H1 (cell line): ENCODE results near the gene SMC6. TPM values are rescaled to one million over a fixed set of nuclear protein-coding genes. Genes with fewer than 3 reads are reported as not detected.

Experiments used
- CTCF ChIA-PET: fragments of 300-600 bp; sonication (Branson Sonifier 250); formaldehyde crosslinking; loops from one replicate; lab custom pipeline; 2021; ENCODE audit not compliant: partially characterized antibody; lab: Charles Lee
- POLR2A ChIA-PET: fragments of 300-600 bp; sonication (Branson Sonifier 250); formaldehyde crosslinking; loops from one replicate; lab custom pipeline; 2021; ENCODE audit warnings: inconsistent platforms; ENCODE audit not compliant: partially characterized antibody; lab: Charles Lee
- DNase-seq, 2 experiments: peaks; one replicate each; pipeline versions ENCODE4 v3.0.0 to v3.0.0-alpha.2; 2010 to 2022; ENCODE audit warnings: low spot score in 2 of 2, low read depth in 1 of 2, mixed read lengths in 1 of 2
- FAIRE-seq: peaks from 2 replicates; lab custom pipeline; 2011; peaks lifted over from hg19 to GRCh38; lab: Jason Lieb, UNC
- H2AFZ ChIP-seq: 2 replicates; pipeline ENCODE4 v1.8.1; 2012; ENCODE audit warnings: low read length, inconsistent platforms
- H2AK5ac ChIP-seq: 2 replicates; pipeline ENCODE4 v1.6.1; 2013; ENCODE audit warnings: low read depth, low read length
- H2BK120ac ChIP-seq: replicated peaks from 2 replicates; pipeline ENCODE3; 2013; ENCODE audit warnings: low read depth, low read length, inconsistent platforms
- H2BK12ac ChIP-seq: 2 replicates; pipeline ENCODE4 v1.6.1; 2013; ENCODE audit warnings: low read depth, low read length
- H2BK15ac ChIP-seq: 2 replicates; pipeline ENCODE4 v1.6.1; 2013; ENCODE audit warnings: low read length
- H2BK20ac ChIP-seq: 2 replicates; pipeline ENCODE4 v1.6.1; 2013; ENCODE audit warnings: low read length
- H2BK5ac ChIP-seq: 2 replicates; pipeline ENCODE4 v1.6.1; 2013; ENCODE audit warnings: low read depth, low read length
- H3K14ac ChIP-seq: 2 replicates; pipeline ENCODE4 v1.6.1; 2013; ENCODE audit warnings: inconsistent platforms; ENCODE audit not compliant: insufficient read length
- H3K18ac ChIP-seq: 2 replicates; pipeline ENCODE4 v1.6.1; 2013; ENCODE audit warnings: low read length; ENCODE audit errors: extremely low read depth
- H3K23ac ChIP-seq: 2 replicates; pipeline ENCODE4 v1.6.1; 2013; ENCODE audit warnings: inconsistent platforms; ENCODE audit not compliant: insufficient read length
- H3K23me2 ChIP-seq: 2 replicates; pipeline ENCODE4 v1.6.1; 2013; ENCODE audit warnings: low read depth, low read length
- H3K27ac ChIP-seq: 2 replicates; pipeline ENCODE4 v1.6.1; 2011; ENCODE audit warnings: low read depth, low read length, inconsistent platforms
- H3K27me3 ChIP-seq, 4 experiments: replicated peaks in 1 of 4; 1 replicate in 1 of 4; 2 replicates in 3 of 4; pipeline versions ENCODE4 v1.6.1 to v1.8.1; 2011 to 2013; ENCODE audit warnings: low read length in 3 of 4, mild to moderate bottlenecking in 3 of 4, inconsistent platforms in 2 of 4, mixed read lengths in 2 of 4, moderate library complexity in 1 of 4; ENCODE audit not compliant: control insufficient read depth in 3 of 4, insufficient read depth in 3 of 4; ENCODE audit errors: extremely low read depth in 1 of 4
- H3K36me3 ChIP-seq, 4 experiments: 2 replicates each; pipeline versions ENCODE4 v1.6.1 to v1.8.1; 2011 to 2013; ENCODE audit warnings: mild to moderate bottlenecking in 4 of 4, low read length in 3 of 4, moderate library complexity in 2 of 4, control low read depth in 1 of 4, inconsistent platforms in 1 of 4; ENCODE audit not compliant: insufficient read depth in 4 of 4, control insufficient read depth in 2 of 4
- H3K4ac ChIP-seq: replicated peaks from 2 replicates; pipeline ENCODE3; 2013; ENCODE audit warnings: low read length, low read depth, mixed read lengths, inconsistent platforms; ENCODE audit not compliant: insufficient read length
- H3K4me1 ChIP-seq, 4 experiments: replicated peaks in 1 of 4; 1 replicate in 1 of 4; 2 replicates in 3 of 4; pipeline versions ENCODE4 v1.6.1 to v1.8.1; 2011 to 2013; ENCODE audit warnings: low read length in 3 of 4, inconsistent platforms in 2 of 4, mixed read lengths in 1 of 4; ENCODE audit not compliant: insufficient read depth in 4 of 4, control insufficient read depth in 3 of 4
- H3K4me2 ChIP-seq, 2 experiments: 2 replicates each; pipeline versions ENCODE4 v1.6.1 to v1.8.1; 2011 to 2013; ENCODE audit warnings: low read depth in 2 of 2, low read length in 2 of 2, control low read depth in 1 of 2, inconsistent platforms in 1 of 2, mild to moderate bottlenecking in 1 of 2; ENCODE audit not compliant: insufficient read depth in 1 of 2
- H3K4me3 ChIP-seq, 4 experiments: fragments of 200-600, 300-600 bp in 1 of 4; sonication (generic), shearing (Covaris generic), sonication (Bioruptor Twin) in 1 of 4; 2 replicates each; pipeline versions ENCODE4 v1.5.1 to v1.8.1; 2011 to 2016; ENCODE audit warnings: low read length in 4 of 4, low read depth in 3 of 4, control low read depth in 2 of 4, inconsistent platforms in 2 of 4, mild to moderate bottlenecking in 2 of 4, mixed read lengths in 1 of 4, moderate library complexity in 1 of 4; ENCODE audit not compliant: insufficient read depth in 2 of 4; ENCODE audit errors: extremely low read depth in 1 of 4
- H3K56ac ChIP-seq: replicated peaks from 2 replicates; pipeline ENCODE3; 2013; ENCODE audit warnings: low read depth, mild to moderate bottlenecking, mixed read lengths, low read length, inconsistent platforms; ENCODE audit not compliant: insufficient read length
- H3K79me1 ChIP-seq: 2 replicates; pipeline ENCODE4 v1.6.1; 2013; ENCODE audit warnings: low read depth, low read length, control low read depth
- H3K79me2 ChIP-seq, 2 experiments: 2 replicates each; pipeline versions ENCODE4 v1.6.1 to v1.8.1; 2012 to 2013; ENCODE audit warnings: low read length in 2 of 2, mild to moderate bottlenecking in 2 of 2, inconsistent platforms in 1 of 2; ENCODE audit not compliant: insufficient read depth in 2 of 2, control insufficient read depth in 1 of 2
- H3K9ac ChIP-seq, 4 experiments: replicated peaks in 1 of 4; 1 replicate in 1 of 4; 2 replicates in 3 of 4; pipeline versions ENCODE4 v1.6.1 to v1.8.1; 2011 to 2013; ENCODE audit warnings: low read depth in 3 of 4, low read length in 3 of 4, control low read depth in 2 of 4, mild to moderate bottlenecking in 2 of 4, moderate library complexity in 2 of 4, inconsistent platforms in 1 of 4; ENCODE audit errors: extremely low read depth in 1 of 4
- H3K9me3 ChIP-seq, 2 experiments: 2 replicates each; pipeline versions ENCODE4 v1.6.1 to v1.8.1; 2012 to 2013; ENCODE audit warnings: mild to moderate bottlenecking in 2 of 2, moderate library complexity in 2 of 2, control low read depth in 1 of 2, inconsistent platforms in 1 of 2, low read depth in 1 of 2, low read length in 1 of 2, mixed read lengths in 1 of 2; ENCODE audit not compliant: insufficient read depth in 2 of 2
- H4K20me1 ChIP-seq, 2 experiments: replicated peaks in 1 of 2; 2 replicates each; pipeline versions ENCODE3 to v1.8.1; 2011 to 2013; ENCODE audit warnings: inconsistent platforms in 2 of 2, low read length in 2 of 2, mild to moderate bottlenecking in 1 of 2; ENCODE audit not compliant: insufficient read depth in 2 of 2, control insufficient read depth in 1 of 2
- H4K5ac ChIP-seq: 2 replicates; pipeline ENCODE4 v1.6.1; 2013; ENCODE audit warnings: low read length, low read depth, mixed read lengths, inconsistent platforms; ENCODE audit not compliant: insufficient read length
- H4K8ac ChIP-seq: 2 replicates; pipeline ENCODE4 v1.8.0; 2013; ENCODE audit warnings: mild to moderate bottlenecking, moderate library complexity, low read length, inconsistent platforms; ENCODE audit not compliant: insufficient read depth; ENCODE audit errors: extremely low read depth
- H4K91ac ChIP-seq: replicated peaks from 2 replicates; pipeline ENCODE3; 2013; ENCODE audit warnings: low read length, mixed read lengths, inconsistent platforms; ENCODE audit not compliant: insufficient read length
- CREB1 ChIP-seq: IDR thresholded peaks from 2 replicates; pipeline ENCODE4 v1.6.1; 2012; ENCODE audit warnings: inconsistent platforms
- HDAC2 ChIP-seq, 2 experiments: fragments of 300-600 bp in 1 of 2; sonication (generic) in 1 of 2; IDR thresholded peaks; 2 replicates each; pipeline ENCODE4 v1.6.1; 2011 to 2012; ENCODE audit warnings: low read depth in 2 of 2, low read length in 2 of 2, mild to moderate bottlenecking in 2 of 2, moderate library complexity in 2 of 2, borderline replicate concordance in 1 of 2, inconsistent platforms in 1 of 2
- KDM5A ChIP-seq: fragments of 200-600 bp; IDR thresholded peaks from 2 replicates; pipeline ENCODE4 v1.7.1; 2012; ENCODE audit warnings: mild to moderate bottlenecking, low read length, inconsistent platforms, mixed read lengths
- RAD21 ChIP-seq, 2 experiments: IDR thresholded peaks in 1 of 2; conservative IDR thresholded peaks in 1 of 2; 2 replicates each; pipeline ENCODE4 v1.6.1; 2011; ENCODE audit warnings: low read depth in 2 of 2, low read length in 2 of 2, improper control_type of control experiment in 1 of 2, inconsistent platforms in 1 of 2, mild to moderate bottlenecking in 1 of 2, moderate library complexity in 1 of 2
- SP1 ChIP-seq: IDR thresholded peaks from 2 replicates; pipeline ENCODE4 v1.6.1; 2011; ENCODE audit warnings: low read depth, low read length
- ZNF274 ChIP-seq: IDR thresholded peaks from 2 replicates; pipeline ENCODE4 v1.7.0; 2012; ENCODE audit warnings: low read length, borderline replicate concordance; ENCODE audit errors: extremely low read depth
- WGBS, 2 experiments: shearing (Covaris generic) in 1 of 2; methylation state at CpG; one replicate each; pipeline versions ENCODE4 v1.1.6 to v1.1.7; 2013 to 2015; ENCODE audit warnings: low lambda C conversion rate in 2 of 2, mixed read lengths in 2 of 2, inconsistent platforms in 1 of 2, low coverage in 1 of 2, missing lambda C conversion rate in 1 of 2; ENCODE audit not compliant: insufficient replicate concordance in 2 of 2, insufficient coverage in 1 of 2, insufficient read length in 1 of 2; ENCODE audit errors: extremely low coverage in 1 of 2, missing lambda C conversion rate in 1 of 2; 5-methylcytosine and 5-hydroxymethylcytosine counted together
- polyA plus RNA-seq, 7 experiments: library from polyadenylated mRNA; depleted of rRNA in 3 of 7; stranded (reverse) in 5 of 7; unstranded in 2 of 7; fragments of >200 nt in 5 of 7; fragments of 200-250 nt in 2 of 7; gene quantifications; 1 replicate in 5 of 7; 2 replicates in 1 of 7; 4 replicates in 1 of 7; pipeline versions ENCODE4 v1.2.1 to v1.2.3, GENCODE V29; 2011 to 2013; ENCODE audit warnings: missing spikeins in 2 of 7, mixed read lengths in 2 of 7
- total RNA-seq: library from RNA; stranded (reverse); fragmentation: NEBNext Ultra II Directional; extraction: Animal tissue kit (Norgen Biotek cat#: 25700); gene quantifications from 2 replicates; pipeline ENCODE4 v1.2.1, GENCODE V29; 2021

The SMC6 gene
- total and polyA plus RNA-seq, 2 of the 8 experiments (the other 6 are each of a cell fraction or from before 2014, with no cell fraction given) = 9.7 to 49.5 TPM

DNA sequence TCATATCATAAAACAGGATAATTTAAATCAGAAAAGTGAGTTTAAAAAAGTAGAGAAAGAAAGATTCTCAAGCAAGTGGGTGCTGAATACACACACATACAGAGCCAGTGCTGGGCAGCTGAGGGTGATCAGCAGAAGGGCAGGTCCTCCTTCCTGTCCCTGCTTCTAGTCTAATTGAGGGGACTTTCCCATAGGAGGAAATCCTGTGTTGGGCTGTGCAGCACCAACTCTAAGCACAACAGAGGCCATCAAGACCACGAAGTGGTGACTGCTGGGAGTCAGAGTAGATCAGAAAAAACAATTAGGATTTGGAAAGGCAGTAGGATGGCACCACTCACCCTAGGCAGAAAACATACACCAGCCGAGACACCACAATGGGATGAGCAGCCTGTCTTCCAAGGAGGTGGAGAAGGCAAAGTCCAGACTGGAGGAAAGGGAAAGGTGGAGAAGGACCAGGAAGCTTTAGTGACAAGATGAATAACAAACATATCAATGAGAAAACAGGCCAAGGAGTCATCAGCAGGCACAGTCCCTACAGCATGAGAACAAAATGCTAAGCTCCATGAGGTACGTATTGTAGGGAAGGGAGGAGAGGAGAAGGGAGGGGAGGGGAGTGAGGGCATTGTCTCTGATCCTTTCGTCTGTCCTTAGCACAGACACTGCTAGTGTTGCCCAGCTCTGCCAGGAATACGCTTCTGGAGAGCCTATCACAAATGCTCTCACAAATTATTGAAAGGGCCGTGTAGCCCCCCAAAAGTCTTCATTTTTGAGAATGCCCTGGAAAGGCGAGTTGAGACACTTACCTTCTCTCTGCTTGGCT lies 45.9 kb upstream of the SMC6 start:
- Histone ChIP-seq H3K36me3 (no peaks in the 10 kb centered on the region), H2BK5ac (no peak overlapping the region; the same call in 1 of the 2 replicates), H2AFZ (peak overlapping the region; percentile 86), H3K4me2 (no peak overlapping the region), H3K18ac (no peak overlapping the region), H3K14ac (no peak overlapping the region), H3K9me3 (no peaks in the 10 kb centered on the region), H4K20me1 (no peaks in the 10 kb centered on the region), H3K79me1 (no peaks in the 10 kb centered on the region), H3K27me3 (no peaks in the 10 kb centered on the region), H2BK15ac (no peak overlapping the region), H2BK120ac (no peak overlapping the region), H4K8ac (no peak overlapping the region), H2BK12ac (no peak overlapping the region), H3K9ac (no peak overlapping the region), H3K23ac (no peak overlapping the region), H2BK20ac (0 out of 2 replicates have a peak overlapping the region, but pooled peaks have one; percentile 18), H3K4me1 (no peaks in the 10 kb centered on the region), H3K4ac (no peak overlapping the region), H3K23me2 (no peaks in the 10 kb centered on the region), H3K27ac (no peak overlapping the region), H4K5ac (no peak overlapping the region), H4K91ac (no peak overlapping the region), H3K56ac (no peak overlapping the region), H3K4me3 (no peak overlapping the region), H3K79me2 (no peaks in the 10 kb centered on the region), H2AK5ac (no peak overlapping the region)
- 60% methylated on average over 7 of the region's 7 CpGs; no CpG with 5 or more reads in 1 of the 2 experiments for WGBS, 2 experiments
- POLR2A ChIA-PET = no interaction called here
- CTCF ChIA-PET = interaction anchor here (0.6 to 1.6 kb wide), 7 partner anchors 12 to 550 kb away, joined by 3 to 6 read pairs (median 4); partner anchors contain the start of gene MSGN1
- FAIRE-seq = no peak
- peak in 1 of 2 experiments; percentile 23 for DNase-seq
- no peak for TF ChIP-seq KDM5A
- no peak for TF ChIP-seq HDAC2 (IDR thresholded peaks at IDR 0.05; ENCODE audit: borderline replicate concordance in 1 of 2, low read depth in 2 of 2, low read length in 2 of 2)
- TF ChIP-seq CREB1 = no peak
- no peak for TF ChIP-seq RAD21 (IDR thresholded peaks at IDR 0.05 in 1 of 2, conservative IDR thresholded peaks at IDR 0.05 in 1 of 2; ENCODE audit: low read depth in 2 of 2, low read length in 2 of 2)
- TF ChIP-seq ZNF274 = no peak
- no peak for TF ChIP-seq SP1
